CD14-positive monocyte (primary cell): ENCODE measurements around the gene CLTCL1. TPM values are rescaled to one million over a fixed set of nuclear protein-coding genes. Genes with fewer than 3 reads are reported as not detected.

Experiments
- DNase-seq, 3 donors: peaks; one replicate each; pipeline ENCODE4 v3.0.0-alpha.2; 2011 to 2022
- H2AFZ ChIP-seq: 2 replicates; pipeline ENCODE4 v1.6.0; 2012; ENCODE audit warnings: mild to moderate bottlenecking, low read depth, low read length, inconsistent platforms; ENCODE audit not compliant: insufficient read depth, poor library complexity, severe bottlenecking
- H3K27ac ChIP-seq, 2 donors: 1 replicate in 1 of 2; 2 replicates in 1 of 2; pipeline ENCODE4 v1.5.1; 2012 to 2013; ENCODE audit warnings: low read length in 2 of 2, control low read depth in 1 of 2, inconsistent platforms in 1 of 2, low read depth in 1 of 2, mild to moderate bottlenecking in 1 of 2
- H3K27me3 ChIP-seq, 2 donors: one replicate each; pipeline versions ENCODE4 v1.6.0 to v1.6.1; 2011 to 2013; ENCODE audit warnings: low read length in 2 of 2; ENCODE audit not compliant: control insufficient read depth in 2 of 2, insufficient read depth in 2 of 2
- H3K36me3 ChIP-seq, 2 donors: replicated peaks in 1 of 2; 1 replicate in 1 of 2; 2 replicates in 1 of 2; pipeline versions ENCODE4 v1.5.1 to v1.6.1; 2012 to 2013; ENCODE audit warnings: low read length in 2 of 2, control low read depth in 1 of 2, inconsistent platforms in 1 of 2, mild to moderate bottlenecking in 1 of 2; ENCODE audit not compliant: insufficient read depth in 2 of 2, control insufficient read depth in 1 of 2
- H3K4me1 ChIP-seq, 2 donors: 1 replicate in 1 of 2; 2 replicates in 1 of 2; pipeline versions ENCODE4 v1.5.1 to v1.6.1; 2012 to 2013; ENCODE audit warnings: low read length in 2 of 2, control low read depth in 1 of 2, inconsistent platforms in 1 of 2, mild to moderate bottlenecking in 1 of 2, moderate library complexity in 1 of 2; ENCODE audit not compliant: insufficient read depth in 2 of 2, control insufficient read depth in 1 of 2
- H3K4me2 ChIP-seq: replicated peaks from 2 replicates; pipeline ENCODE3; 2012; ENCODE audit warnings: low read length, moderate library complexity, mild to moderate bottlenecking; ENCODE audit not compliant: poor library complexity, severe bottlenecking; ENCODE audit errors: extremely low read depth
- H3K4me3 ChIP-seq, 3 experiments: fragments of 200-600 bp in 1 of 3; sonication (generic) in 1 of 3; replicated peaks in 1 of 3; 1 replicate in 2 of 3; 2 replicates in 1 of 3; pipeline ENCODE4 v1.5.1; 2011 to 2013; ENCODE audit warnings: low read length in 3 of 3, mild to moderate bottlenecking in 3 of 3, control low read depth in 2 of 3, low read depth in 2 of 3, inconsistent platforms in 1 of 3, moderate library complexity in 1 of 3
- H3K79me2 ChIP-seq: 2 replicates; pipeline ENCODE4 v1.6.0; 2012; ENCODE audit warnings: mild to moderate bottlenecking, control low read depth, inconsistent platforms, low read length, moderate library complexity; ENCODE audit not compliant: insufficient read depth
- H3K9ac ChIP-seq: 2 replicates; pipeline ENCODE4 v1.6.0; 2017; ENCODE audit warnings: low read length, mild to moderate bottlenecking; ENCODE audit not compliant: insufficient read depth, poor library complexity, severe bottlenecking
- H3K9me3 ChIP-seq, 2 donors: replicated peaks in 1 of 2; 1 replicate in 1 of 2; 2 replicates in 1 of 2; pipeline versions ENCODE4 v1.5.1 to v1.6.1; 2012 to 2013; ENCODE audit warnings: low read length in 2 of 2, control low read depth in 1 of 2; ENCODE audit not compliant: control insufficient read depth in 1 of 2, insufficient read depth in 1 of 2
- H4K20me1 ChIP-seq: 2 replicates; pipeline ENCODE4 v1.6.0; 2012; ENCODE audit warnings: mild to moderate bottlenecking, low read length, control low read depth, moderate library complexity; ENCODE audit not compliant: insufficient read depth
- H3K27ac Mint-ChIP-seq, 7 donors: one replicate each; pipeline ENCODE4 v1.8.0; 2020; ENCODE audit warnings: mild to moderate bottlenecking in 7 of 7, mixed read lengths in 7 of 7, moderate library complexity in 6 of 7, inconsistent platforms in 2 of 7
- H3K27me3 Mint-ChIP-seq, 3 donors: one replicate each; pipeline ENCODE4 v1.8.0; 2021 to 2022; ENCODE audit warnings: low read depth in 3 of 3, mild to moderate bottlenecking in 3 of 3, mixed read lengths in 3 of 3, moderate library complexity in 3 of 3, inconsistent platforms in 1 of 3
- H3K36me3 Mint-ChIP-seq, 2 donors: one replicate each; pipeline ENCODE4 v1.8.0; 2020; ENCODE audit warnings: mixed read lengths in 2 of 2, inconsistent platforms in 1 of 2, mild to moderate bottlenecking in 1 of 2
- H3K4me1 Mint-ChIP-seq: one replicate; pipeline ENCODE4 v1.8.0; 2020; ENCODE audit warnings: mild to moderate bottlenecking, mixed read lengths
- H3K4me3 Mint-ChIP-seq, 2 donors: one replicate each; pipeline ENCODE4 v1.8.0; 2020; ENCODE audit warnings: mild to moderate bottlenecking in 2 of 2, mixed read lengths in 2 of 2, moderate library complexity in 1 of 2
- H3K9me3 Mint-ChIP-seq, 7 donors: one replicate each; pipeline ENCODE4 v1.8.0; 2020 to 2022; ENCODE audit warnings: mixed read lengths in 7 of 7, mild to moderate bottlenecking in 6 of 7, moderate library complexity in 6 of 7, inconsistent platforms in 2 of 7
- CTCF ChIP-seq: fragments of 200-600 bp; IDR thresholded peaks from one replicate; pipeline ENCODE4 v1.8.0; 2022; ENCODE audit warnings: antibody characterized with exemption, mild to moderate bottlenecking
- WGBS: methylation state at CpG from one replicate; pipeline ENCODE4 v1.1.5; 2013; ENCODE audit warnings: missing lambda C conversion rate; ENCODE audit not compliant: insufficient coverage; 5-methylcytosine and 5-hydroxymethylcytosine counted together
- intact Hi-C, 2 donors: fragments of 100-400 bp; cut with micrococcal nuclease; formaldehyde crosslinking; loops; one replicate each; pipeline versions ENCODE4 v1.15.0 to v1.15.1; 2023
- polyA plus RNA-seq, 3 donors: library from polyadenylated mRNA; depleted of rRNA in 1 of 3; unstranded in 2 of 3; stranded (reverse) in 1 of 3; fragments of 300-500 nt in 2 of 3; fragments of >200 nt in 1 of 3; fragmentation: Illumina TruSeq in 2 of 3; gene quantifications; 1 replicate in 2 of 3; 2 replicates in 1 of 3; pipeline ENCODE4 v1.2.3, GENCODE V29; 2012 to 2021

The CLTCL1 gene
- polyA plus RNA-seq, 3 donors, result 5.1 to 17.0 (median 6.1) TPM

GRCh38 chr22:19265779-19266178 is 25.7 kb downstream of the CLTCL1 start:
- H3K36me3 ChIP-seq, result no peaks in the 10 kb centered on the region
- DNase-seq, result no peak
- no peaks in the 10 kb centered on the region for H3K4me1 ChIP-seq
- no peaks in the 10 kb centered on the region for H3K79me2 ChIP-seq
- no peaks in the 10 kb centered on the region for H3K27me3 ChIP-seq
- H3K27me3 Mint-ChIP-seq, result peaks cover 0 to 5% (median 3%) of the 10 kb centered on the region in 3 donors
- TF ChIP-seq CTCF, result no peak
- intact Hi-C loops, result loop anchor here in 1 of 2 donors (10.0 kb wide), 1 partner anchor 59 kb away; no protein-coding TSS in a partner anchor
- no peak overlapping the region for H3K9ac ChIP-seq
- H4K20me1 ChIP-seq, result no peaks in the 10 kb centered on the region
- WGBS, result no CpG with 5 or more reads among the region's 2 CpGs
- no peak overlapping the region for H2AFZ ChIP-seq
- H3K4me3 Mint-ChIP-seq, result no peak overlapping the region
- no peak overlapping the region for H3K4me2 ChIP-seq
- no peak overlapping the region for H3K27ac Mint-ChIP-seq
- no peaks in the 10 kb centered on the region for H3K4me1 Mint-ChIP-seq
- H3K27ac ChIP-seq, result no peak overlapping the region
- H3K9me3 Mint-ChIP-seq, result peaks cover 10 to 29% (median 25%) of the 10 kb centered on the region in 7 donors
- H3K36me3 Mint-ChIP-seq, result peaks cover 0 to 2% of the 10 kb centered on the region in 2 donors
- H3K4me3 ChIP-seq, result no peak overlapping the region
- H3K9me3 ChIP-seq, result peaks cover 15 to 17% of the 10 kb centered on the region in 2 donors

- TF ChIP-seq CTCF, result no peak
- H3K79me2 ChIP-seq, result no peaks in the 10 kb centered on the region
- H3K9me3 ChIP-seq, result peaks cover 3% of the 10 kb centered on the region in 2 donors
- H3K27ac ChIP-seq, result no peak overlapping the region
- peaks cover 7% of the 10 kb centered on the region for H3K4me1 Mint-ChIP-seq
- no peaks in the 10 kb centered on the region for H3K4me1 ChIP-seq
- H3K4me3 ChIP-seq, result no peak overlapping the region
- no peak overlapping the region for H3K27ac Mint-ChIP-seq
- peaks cover 3 to 13% (median 4%) of the 10 kb centered on the region in 7 donors for H3K9me3 Mint-ChIP-seq
- no peak overlapping the region for H3K9ac ChIP-seq
- no peaks in the 10 kb centered on the region for H3K36me3 ChIP-seq
- no peak overlapping the region for H3K4me2 ChIP-seq
- no peaks in the 10 kb centered on the region for H4K20me1 ChIP-seq
- intact Hi-C loops, result loop anchor here in 1 of 2 donors (10.0 kb wide), 1 partner anchor 64 kb away; no protein-coding TSS in a partner anchor
- no peak overlapping the region for H3K4me3 Mint-ChIP-seq
- H2AFZ ChIP-seq, result no peak overlapping the region
- H3K27me3 ChIP-seq, result no peaks in the 10 kb centered on the region
- H3K36me3 Mint-ChIP-seq, result peaks cover 0 to 5% of the 10 kb centered on the region in 2 donors
- no CpG with 5 or more reads among the region's 6 CpGs for whole genome bisulfite sequencing
- H3K27me3 Mint-ChIP-seq, result peaks cover 0 to 2% (median under 1%) of the 10 kb centered on the region in 3 donors
- DNase-seq, result no peak
These were observed 30.7 kb downstream of the CLTCL1 start for GRCh38 chr22:19260804-19261203.
